GM19240 (cell line): Measurements from ENCODE around the gene LNPK.
"Not testable (repeated sequence)": the region's sequence is repeated elsewhere in the genome, so short reads cannot be mapped to it uniquely, and the experiment has no call there.

Source experiments
- DNase-seq: peaks from one replicate; pipeline ENCODE4 v3.0.0; 2011; ENCODE audit warnings: low spot score; ENCODE audit not compliant: insufficient read length

The LNPK gene

GRCh38 chr2:175976391-175977157 is 25.5 kb downstream of the LNPK start:
- DNase-seq, result no peak

GRCh38 chr2:175973373-175973772 is 28.7 kb downstream of the LNPK start:
- no peak for DNase-seq

- DNase-seq, result no peak
Measured at GRCh38 chr2:175966839-175967238, 35.2 kb downstream of the LNPK start.

- DNase-seq, result no peak
Measured at GRCh38 chr2:175965773-175966172, 36.3 kb downstream of the LNPK start.

GRCh38 chr2:175964195-175964594 is 37.9 kb downstream of the LNPK start:
- no peak for DNase-seq

- DNase-seq, result not testable (repeated sequence)
Measured at GRCh38 chr2:175963171-175963570, 38.9 kb downstream of the LNPK start.

GRCh38 chr2:175957845-175958244 is 44.2 kb downstream of the LNPK start:
- DNase-seq, result no peak

- no peak for DNase-seq
Measured at GRCh38 chr2:175955136-175955535, 46.9 kb downstream of the LNPK start.

GRCh38 chr2:175950512-175950911 is 51.6 kb downstream of the LNPK start:
- no peak for DNase-seq

GRCh38 chr2:175948191-175948590 is 53.9 kb downstream of the LNPK start:
- DNase-seq, result no peak

- no peak for DNase-seq
Measured at GRCh38 chr2:175947073-175947472, 55.0 kb downstream of the LNPK start.

GRCh38 chr2:175941699-175942098 is 60.4 kb downstream of the LNPK start:
- no peak for DNase-seq

- DNase-seq, result no peak
Measured at GRCh38 chr2:175937216-175937615, 64.9 kb downstream of the LNPK start.

GRCh38 chr2:175935289-175936181 is 66.5 kb downstream of the LNPK start:
- no peak for DNase-seq

- DNase-seq, result no peak
Measured at GRCh38 chr2:175932675-175933074, 69.4 kb downstream of the LNPK start.

GRCh38 chr2:175931805-175932204 is 70.3 kb downstream of the LNPK start:
- no peak for DNase-seq

- no peak for DNase-seq
Measured at GRCh38 chr2:175930504-175930903, 71.6 kb downstream of the LNPK start.

- DNase-seq, result no peak
Measured at GRCh38 chr2:175929850-175930249, 72.2 kb downstream of the LNPK start.

- DNase-seq, result no peak
Measured at GRCh38 chr2:175926272-175926671, 75.8 kb downstream of the LNPK start.

GRCh38 chr2:175922160-175922559 is 79.9 kb downstream of the LNPK start:
- DNase-seq, result no peak

GRCh38 chr2:175918935-175919334 is 83.1 kb downstream of the LNPK start:
- no peak for DNase-seq

GRCh38 chr2:175914846-175915245 is 87.2 kb downstream of the LNPK start:
- DNase-seq, result no peak
